Glutamatergic neuron (in vitro differentiated cells): Measurements from ENCODE around the gene CCK. TPM values are rescaled to one million over a fixed set of nuclear protein-coding genes. Genes with fewer than 3 reads are reported as not detected.
"Not testable (repeated sequence)": the region's sequence is repeated elsewhere in the genome, so short reads cannot be mapped to it uniquely, and the experiment has no call there.

Experiments
- DNase-seq: peaks from one replicate; pipeline ENCODE4 v3.0.0; 2022
- H3K27ac Mint-ChIP-seq: one replicate; pipeline ENCODE4 v1.8.0; 2020; ENCODE audit warnings: mild to moderate bottlenecking, mixed read lengths, inconsistent platforms; ENCODE audit not compliant: unreplicated experiment
- H3K27me3 Mint-ChIP-seq: one replicate; pipeline ENCODE4 v1.8.0; 2020; ENCODE audit warnings: mild to moderate bottlenecking, moderate library complexity, mixed read lengths, inconsistent platforms; ENCODE audit not compliant: unreplicated experiment
- H3K36me3 Mint-ChIP-seq: one replicate; pipeline ENCODE4 v1.8.0; 2020; ENCODE audit warnings: mild to moderate bottlenecking, mixed read lengths, inconsistent platforms; ENCODE audit not compliant: unreplicated experiment
- H3K4me1 Mint-ChIP-seq: one replicate; pipeline ENCODE4 v1.8.0; 2020; ENCODE audit warnings: mild to moderate bottlenecking, low read depth, mixed read lengths, inconsistent platforms; ENCODE audit not compliant: unreplicated experiment
- H3K4me3 Mint-ChIP-seq: one replicate; pipeline ENCODE4 v1.8.0; 2020; ENCODE audit warnings: mild to moderate bottlenecking, mixed read lengths, inconsistent platforms; ENCODE audit not compliant: unreplicated experiment
- H3K9me3 Mint-ChIP-seq: one replicate; pipeline ENCODE4 v1.8.0; 2020; ENCODE audit warnings: mild to moderate bottlenecking, moderate library complexity, mixed read lengths, inconsistent platforms; ENCODE audit not compliant: unreplicated experiment
- CTCF ChIP-seq: fragments of 200-600 bp; sonication (generic); IDR thresholded peaks from one replicate; pipeline ENCODE4 v1.5.0; 2021; ENCODE audit not compliant: partially characterized antibody, unreplicated experiment
- total RNA-seq: library from RNA; stranded (reverse); fragmentation: NEBNext Ultra II Directional; extraction: Animal tissue kit (Norgen Biotek cat#: 25700); gene quantifications from one replicate; pipeline ENCODE4 v1.2.1, GENCODE V29; 2021; ENCODE audit not compliant: unreplicated experiment

The CCK gene
- total RNA-seq, 1 donor from 2014 or later: not detected

DNA sequence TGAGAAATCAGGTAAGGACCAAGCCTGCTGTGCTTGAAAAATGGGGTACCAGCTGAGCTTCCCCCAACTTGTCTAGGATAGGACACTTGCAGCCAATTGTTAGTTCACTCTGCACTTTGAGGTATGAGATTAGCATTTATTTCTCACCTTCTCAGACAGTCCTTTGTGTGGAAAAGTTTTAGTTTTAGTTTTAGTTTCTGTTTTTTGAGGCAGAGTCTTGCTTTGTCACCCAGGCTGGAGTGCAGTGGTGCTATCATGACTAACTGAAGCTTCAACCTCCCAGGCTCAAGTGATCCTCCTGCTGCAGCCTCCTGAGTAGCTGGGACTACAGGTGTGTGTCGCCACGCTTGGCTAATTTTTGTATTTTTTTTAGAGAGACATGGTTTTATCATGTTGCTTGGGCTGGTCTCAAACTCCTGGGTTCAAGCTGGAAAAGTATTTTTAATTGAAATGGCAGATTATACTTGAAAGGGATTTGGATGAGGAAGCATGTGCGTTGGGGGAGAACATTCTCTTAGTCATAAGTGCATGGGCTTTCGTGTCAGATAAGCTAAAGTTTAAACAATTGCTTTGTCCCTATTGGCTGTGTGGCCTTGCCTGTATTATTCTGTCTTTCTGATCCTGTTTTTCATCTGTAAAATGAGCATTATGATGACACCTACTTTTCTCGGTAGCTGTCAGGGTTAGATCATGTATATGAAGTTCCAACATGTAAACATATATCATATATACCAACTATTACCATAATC, 25.2 kb upstream of the CCK start:
- Mint-ChIP-seq H3K36me3 (peaks cover 17% of the 10 kb centered on the region), H3K9me3 (peaks cover 6% of the 10 kb centered on the region), H3K27me3 (peaks cover 3% of the 10 kb centered on the region), H3K4me1 (peaks cover 1% of the 10 kb centered on the region), H3K27ac (no peak overlapping the region), H3K4me3 (no peak overlapping the region)
- no peak for TF ChIP-seq CTCF
- DNase-seq: no peak

DNA sequence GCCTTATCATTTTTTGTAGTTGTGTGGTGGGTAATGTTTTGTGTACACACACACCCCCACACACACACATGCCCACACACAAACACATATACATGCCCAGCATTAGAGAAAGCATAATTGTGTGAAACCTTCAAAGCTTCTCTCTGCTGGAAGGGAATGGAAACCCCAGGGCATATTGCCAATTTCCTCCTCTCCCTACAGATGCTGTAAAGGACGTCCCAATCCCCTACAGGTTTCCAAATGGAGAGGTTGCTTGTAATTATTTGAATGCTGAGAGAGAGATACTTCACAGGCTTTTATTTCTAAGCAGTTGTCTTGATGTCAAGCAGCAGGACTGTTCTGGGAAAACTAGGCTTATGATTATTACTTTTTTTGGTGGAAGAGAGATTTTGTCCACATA, 23.0 kb upstream of the CCK start:
- Mint-ChIP-seq H3K27ac (no peak overlapping the region), H3K36me3 (peaks cover 12% of the 10 kb centered on the region)

DNA sequence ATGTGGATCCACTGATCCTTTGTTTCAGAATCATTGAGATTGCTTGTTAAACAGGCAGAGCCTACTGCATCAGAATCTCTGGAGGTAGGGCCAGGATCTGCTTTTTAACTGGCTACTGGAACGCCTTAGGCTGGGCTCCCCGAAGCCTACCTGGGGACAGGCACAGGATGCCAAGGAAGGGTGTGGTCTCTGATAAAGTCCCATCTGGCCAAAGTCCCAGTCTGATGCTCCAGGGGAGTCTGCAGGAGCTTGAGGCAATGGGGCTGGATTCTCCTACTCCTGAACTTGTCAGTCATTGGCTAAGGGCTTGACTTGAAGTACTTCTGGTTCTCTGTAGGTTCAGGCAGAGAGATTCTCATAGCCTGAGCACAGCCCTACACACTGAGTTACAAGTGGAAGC, 22.4 kb upstream of the CCK start:
- TF ChIP-seq CTCF: no peak
- peaks cover 1% of the 10 kb centered on the region for H3K4me1 Mint-ChIP-seq
- DNase-seq: no peak
- no peak overlapping the region for H3K4me3 Mint-ChIP-seq
- H3K9me3 Mint-ChIP-seq: peaks cover 6% of the 10 kb centered on the region
- peaks cover 12% of the 10 kb centered on the region for H3K36me3 Mint-ChIP-seq
- H3K27ac Mint-ChIP-seq: no peak overlapping the region
- peaks cover 3% of the 10 kb centered on the region for H3K27me3 Mint-ChIP-seq

More for the DNA sequence above, 23.0 kb upstream of the CCK start:
- Mint-ChIP-seq H3K4me1 (peaks cover 1% of the 10 kb centered on the region), H3K27me3 (peaks cover 3% of the 10 kb centered on the region), H3K4me3 (no peak overlapping the region), H3K9me3 (peaks cover 6% of the 10 kb centered on the region)
- no peak for DNase-seq
- TF ChIP-seq CTCF: no peak

DNA sequence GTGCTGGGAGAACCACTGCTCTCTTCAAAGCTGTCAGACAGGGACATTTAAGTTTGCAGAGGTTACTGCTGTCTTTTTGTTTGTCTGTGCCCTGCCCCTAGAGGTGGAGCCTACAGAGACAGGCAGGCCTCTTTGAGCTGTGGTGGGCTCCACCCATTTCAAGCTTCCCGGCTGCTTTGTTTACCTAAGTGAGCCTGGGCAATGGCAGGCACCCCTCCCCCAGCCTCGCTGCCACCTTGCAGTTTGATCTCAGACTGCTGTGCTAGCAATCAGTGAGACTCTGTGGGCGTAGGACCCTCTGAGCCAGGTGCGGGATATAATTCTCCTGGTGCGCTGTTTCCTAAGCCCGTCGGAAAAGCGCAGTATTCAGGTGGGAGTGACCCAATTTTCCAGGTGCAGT, 21.4 kb upstream of the CCK start:
- not testable (repeated sequence) for H3K4me1 Mint-ChIP-seq, H3K27me3 Mint-ChIP-seq, H3K27ac Mint-ChIP-seq, DNase-seq, H3K4me3 Mint-ChIP-seq, H3K9me3 Mint-ChIP-seq
- peaks cover 12% of the 10 kb centered on the region for H3K36me3 Mint-ChIP-seq

- no peak overlapping the region for H3K4me3 Mint-ChIP-seq
- no peaks in the 10 kb centered on the region for H3K4me1 Mint-ChIP-seq
- peaks cover 41% of the 10 kb centered on the region for H3K36me3 Mint-ChIP-seq
- H3K27ac Mint-ChIP-seq: no peak overlapping the region
- peaks cover 8% of the 10 kb centered on the region for H3K9me3 Mint-ChIP-seq
- H3K27me3 Mint-ChIP-seq: no peaks in the 10 kb centered on the region
- no peak for DNase-seq
- TF ChIP-seq CTCF: no peak
These were observed 11.7 kb upstream of the CCK start for GRCh38 chr3:42277676-42278075.
